CD4-positive, CD25-positive, alpha-beta regulatory T cell (primary cell): ENCODE measurements around the gene FHAD1. TPM values are rescaled to one million over a fixed set of nuclear protein-coding genes. Genes with fewer than 3 reads are reported as not detected.
A peak's percentile ranks its signal among the peaks of the same experiment; 100 is the strongest.

Experiments used
- ATAC-seq, 2 donors: fragments of 150-1000 bp; cut with Tn5 transposase; one replicate each; pipeline ENCODE4 v1.10.0; 2021; ENCODE audit warnings: low read depth in 2 of 2, moderate number of reproducible peaks in 2 of 2, moderate library complexity in 1 of 2
- DNase-seq, 3 donors: peaks; one replicate each; pipeline versions ENCODE4 v3.0.0 to v3.0.0-alpha.2; 2012 to 2022; ENCODE audit warnings: mixed read lengths in 1 of 3
- H3K27ac ChIP-seq: one replicate; pipeline ENCODE4 v1.7.0; 2013; ENCODE audit warnings: mild to moderate bottlenecking, low read length; ENCODE audit not compliant: insufficient read depth, poor library complexity, severe bottlenecking
- H3K27me3 ChIP-seq: one replicate; pipeline ENCODE4 v1.7.0; 2013; ENCODE audit warnings: low read length; ENCODE audit not compliant: control insufficient read depth, insufficient read depth
- H3K36me3 ChIP-seq: one replicate; pipeline ENCODE4 v1.7.0; 2013; ENCODE audit warnings: mild to moderate bottlenecking, low read length, moderate library complexity; ENCODE audit not compliant: control insufficient read depth, insufficient read depth
- H3K4me1 ChIP-seq: 2 replicates; pipeline ENCODE4 v1.7.0; 2013; ENCODE audit warnings: mild to moderate bottlenecking, low read length; ENCODE audit not compliant: insufficient read depth, control insufficient read depth, poor library complexity, severe bottlenecking
- H3K4me3 ChIP-seq: one replicate; pipeline ENCODE4 v1.7.0; 2013; ENCODE audit warnings: low read depth, mild to moderate bottlenecking, low read length, moderate library complexity
- H3K9me3 ChIP-seq, 2 experiments: 1 replicate in 1 of 2; 2 replicates in 1 of 2; pipeline ENCODE4 v1.7.0; 2013; ENCODE audit warnings: low read length in 2 of 2, mild to moderate bottlenecking in 1 of 2, moderate library complexity in 1 of 2; ENCODE audit not compliant: control insufficient read depth in 2 of 2
- H3K27ac Mint-ChIP-seq, 3 donors: one replicate each; pipeline ENCODE4 v1.8.0; 2020 to 2022; ENCODE audit warnings: mild to moderate bottlenecking in 3 of 3, mixed read lengths in 3 of 3, moderate library complexity in 2 of 3
- H3K27me3 Mint-ChIP-seq: one replicate; pipeline ENCODE4 v1.8.0; 2022; ENCODE audit warnings: mild to moderate bottlenecking, mixed read lengths
- H3K36me3 Mint-ChIP-seq: one replicate; pipeline ENCODE4 v1.8.0; 2020; ENCODE audit warnings: mixed read lengths
- H3K4me1 Mint-ChIP-seq, 4 donors: one replicate each; pipeline ENCODE4 v1.8.0; 2020 to 2022; ENCODE audit warnings: mixed read lengths in 4 of 4, mild to moderate bottlenecking in 1 of 4
- H3K4me3 Mint-ChIP-seq, 4 donors: one replicate each; pipeline ENCODE4 v1.8.0; 2020 to 2022; ENCODE audit warnings: mild to moderate bottlenecking in 4 of 4, mixed read lengths in 4 of 4, moderate library complexity in 3 of 4
- H3K9me3 Mint-ChIP-seq, 7 donors: one replicate each; pipeline ENCODE4 v1.8.0; 2020 to 2022; ENCODE audit warnings: mixed read lengths in 7 of 7, mild to moderate bottlenecking in 3 of 7, moderate library complexity in 2 of 7
- polyA plus RNA-seq, 4 donors: library from polyadenylated mRNA; unstranded; fragments of 300-500 nt; fragmentation: Illumina TruSeq; gene quantifications; one replicate each; pipeline ENCODE4 v1.2.3, GENCODE V29; 2021
- total RNA-seq: library from RNA; stranded (reverse); gene quantifications from one replicate; pipeline ENCODE4 v1.2.3, GENCODE V29; 2022

FHAD1 gene
- total and polyA plus RNA-seq, 5 donors from 2014 or later = not detected

- no peaks in the 10 kb centered on the region for H3K27me3 ChIP-seq
- H3K27ac ChIP-seq = peak overlapping the region; percentile 60
- Mint-ChIP-seq H3K36me3 (no peaks in the 10 kb centered on the region), H3K4me3 (peak overlapping the region in 1 of 4 donors; percentile 69), H3K9me3 (no peaks in the 10 kb centered on the region), H3K4me1 (peaks cover 7 to 58% (median 28%) of the 10 kb centered on the region in 4 donors), H3K27me3 (peaks cover 10% of the 10 kb centered on the region), H3K27ac (peak overlapping the region; percentile 47 to 94 (median 90))
- H3K36me3 ChIP-seq = no peaks in the 10 kb centered on the region
- ATAC-seq (no peak), DNase-seq (no peak)
- H3K4me1 ChIP-seq = peaks cover 24% of the 10 kb centered on the region
- no peak overlapping the region for H3K4me3 ChIP-seq
- H3K9me3 ChIP-seq = no peaks in the 10 kb centered on the region
These were observed 99.5 kb downstream of the FHAD1 start for GRCh38 chr1:15346346-15347030.

- H3K27ac ChIP-seq = no peak overlapping the region
- peak overlapping the region; percentile 21 to 74 (median 47) for H3K27ac Mint-ChIP-seq
- H3K36me3 Mint-ChIP-seq = no peaks in the 10 kb centered on the region
- DNase-seq = peak in 1 of 3 donors; percentile 29
- H3K36me3 ChIP-seq = no peaks in the 10 kb centered on the region
- no peaks in the 10 kb centered on the region for H3K27me3 ChIP-seq
- H3K9me3 ChIP-seq = no peaks in the 10 kb centered on the region
- H3K4me3 Mint-ChIP-seq = peak overlapping the region in 1 of 4 donors; percentile 15
- no peaks in the 10 kb centered on the region for H3K9me3 Mint-ChIP-seq
- H3K4me1 Mint-ChIP-seq = peaks cover 5 to 51% (median 21%) of the 10 kb centered on the region in 4 donors
- no peak overlapping the region for H3K4me3 ChIP-seq
- H3K27me3 Mint-ChIP-seq = peaks cover 10% of the 10 kb centered on the region
- H3K4me1 ChIP-seq = peaks cover 18% of the 10 kb centered on the region
- ATAC-seq = no peak
These were observed 100.2 kb downstream of the FHAD1 start for GRCh38 chr1:15347182-15347581.

- Mint-ChIP-seq H3K36me3 (no peaks in the 10 kb centered on the region), H3K27me3 (peaks cover 10% of the 10 kb centered on the region), H3K4me1 (peaks cover 5 to 44% (median 21%) of the 10 kb centered on the region in 4 donors), H3K27ac (peak overlapping the region in 1 of 3 donors; percentile 66), H3K4me3 (no peak overlapping the region), H3K9me3 (no peaks in the 10 kb centered on the region)
- ATAC-seq = no peak
- no peak for DNase-seq
- Histone ChIP-seq H3K27ac (no peak overlapping the region), H3K27me3 (no peaks in the 10 kb centered on the region), H3K4me3 (no peak overlapping the region), H3K36me3 (no peaks in the 10 kb centered on the region), H3K4me1 (peaks cover 13% of the 10 kb centered on the region), H3K9me3 (no peaks in the 10 kb centered on the region)
These were observed 101.6 kb downstream of the FHAD1 start for GRCh38 chr1:15348648-15349047.

- Mint-ChIP-seq H3K4me3 (no peak overlapping the region), H3K36me3 (no peaks in the 10 kb centered on the region), H3K27me3 (peaks cover 10% of the 10 kb centered on the region), H3K27ac (no peak overlapping the region), H3K4me1 (peaks cover 5 to 43% (median 21%) of the 10 kb centered on the region in 4 donors), H3K9me3 (no peaks in the 10 kb centered on the region)
- ATAC-seq = no peak
- Histone ChIP-seq H3K36me3 (no peaks in the 10 kb centered on the region), H3K27me3 (no peaks in the 10 kb centered on the region), H3K27ac (no peak overlapping the region), H3K9me3 (no peaks in the 10 kb centered on the region), H3K4me1 (peaks cover 13% of the 10 kb centered on the region), H3K4me3 (no peak overlapping the region)
- no peak for DNase-seq
These were observed 102.1 kb downstream of the FHAD1 start for GRCh38 chr1:15349133-15349532.

- Histone ChIP-seq H3K4me3 (no peak overlapping the region), H3K27me3 (no peaks in the 10 kb centered on the region), H3K36me3 (no peaks in the 10 kb centered on the region), H3K27ac (no peak overlapping the region), H3K4me1 (peaks cover 13% of the 10 kb centered on the region), H3K9me3 (no peaks in the 10 kb centered on the region)
- H3K4me1 Mint-ChIP-seq = peaks cover 4 to 33% (median 19%) of the 10 kb centered on the region in 4 donors
- DNase-seq (no peak), ATAC-seq (no peak)
- H3K4me3 Mint-ChIP-seq = peak overlapping the region in 1 of 4 donors; percentile 17
- H3K9me3 Mint-ChIP-seq = no peaks in the 10 kb centered on the region
- peaks cover 5% of the 10 kb centered on the region for H3K27me3 Mint-ChIP-seq
- no peaks in the 10 kb centered on the region for H3K36me3 Mint-ChIP-seq
- H3K27ac Mint-ChIP-seq = peak overlapping the region in 2 of 3 donors; percentile 32 to 78
These were observed 103.1 kb downstream of the FHAD1 start for GRCh38 chr1:15350151-15350550.

GRCh38 chr1:15350551-15351200 is 103.7 kb downstream of the FHAD1 start:
- Histone ChIP-seq H3K36me3 (no peaks in the 10 kb centered on the region), H3K27me3 (no peaks in the 10 kb centered on the region), H3K4me1 (peaks cover 9% of the 10 kb centered on the region), H3K4me3 (no peak overlapping the region), H3K9me3 (no peaks in the 10 kb centered on the region), H3K27ac (no peak overlapping the region)
- Mint-ChIP-seq H3K27ac (peak overlapping the region in 2 of 3 donors; percentile 32 to 78), H3K36me3 (no peaks in the 10 kb centered on the region), H3K4me3 (no peak overlapping the region), H3K9me3 (no peaks in the 10 kb centered on the region), H3K4me1 (peaks cover 2 to 28% (median 16%) of the 10 kb centered on the region in 4 donors), H3K27me3 (no peaks in the 10 kb centered on the region)
- DNase-seq = no peak
- ATAC-seq = no peak

GRCh38 chr1:15351310-15351709 is 104.3 kb downstream of the FHAD1 start:
- Mint-ChIP-seq H3K4me1 (peaks cover 0 to 22% (median 14%) of the 10 kb centered on the region in 4 donors), H3K27ac (no peak overlapping the region), H3K9me3 (no peaks in the 10 kb centered on the region), H3K36me3 (no peaks in the 10 kb centered on the region), H3K4me3 (no peak overlapping the region), H3K27me3 (no peaks in the 10 kb centered on the region)
- H3K27ac ChIP-seq = no peak overlapping the region
- H3K27me3 ChIP-seq = no peaks in the 10 kb centered on the region
- ATAC-seq (no peak), DNase-seq (no peak)
- no peaks in the 10 kb centered on the region for H3K9me3 ChIP-seq
- H3K4me1 ChIP-seq = peaks cover 2% of the 10 kb centered on the region
- no peaks in the 10 kb centered on the region for H3K36me3 ChIP-seq
- no peak overlapping the region for H3K4me3 ChIP-seq
